SK-N-SH treated with all-trans-retinoic acid at 6 μM for 48 hours (cell line): ENCODE measurements around the gene KRTAP1-4.

ENCODE experiments used
- BACH2 ChIP-seq: fragments of 250-450 bp; sonication (Bioruptor Pico); IDR thresholded peaks from 2 replicates; pipeline ENCODE4 v1.9.0; 2021; ENCODE audit warnings: mild to moderate bottlenecking, borderline replicate concordance
- ESRRG ChIP-seq: fragments of 250-450 bp; sonication (Bioruptor Pico); IDR thresholded peaks from 2 replicates; pipeline ENCODE4 v1.6.1; 2021; ENCODE audit warnings: mild to moderate bottlenecking
- ISL1 ChIP-seq: fragments of 250-450 bp; sonication (Bioruptor Pico); IDR thresholded peaks from 2 replicates; pipeline ENCODE4 v2.1.2; 2022; ENCODE audit warnings: mild to moderate bottlenecking, moderate library complexity
- POU6F1 ChIP-seq: fragments of 250-450 bp; sonication (Bioruptor Pico); IDR thresholded peaks from 2 replicates; pipeline ENCODE4 v1.8.0; 2021; ENCODE audit warnings: low read depth, mild to moderate bottlenecking, moderate library complexity, borderline replicate concordance
- TCF4 ChIP-seq: fragments of 250-450 bp; sonication (Bioruptor Pico); IDR thresholded peaks from 2 replicates; pipeline ENCODE4 v1.8.0; 2021; ENCODE audit warnings: mild to moderate bottlenecking, moderate library complexity, borderline replicate concordance
- ZC3H10 ChIP-seq: fragments of 250-450 bp; sonication (Bioruptor Pico); IDR thresholded peaks from 2 replicates; pipeline ENCODE4 v1.5.1; 2021; ENCODE audit warnings: mild to moderate bottlenecking, moderate library complexity
- ZFP3 ChIP-seq: fragments of 250-450 bp; sonication (Bioruptor Pico); IDR thresholded peaks from 2 replicates; pipeline ENCODE4 v1.5.0; 2020; ENCODE audit warnings: mild to moderate bottlenecking, moderate library complexity
- ZNF565 ChIP-seq: fragments of 450-650 bp; formaldehyde crosslinking; conservative IDR thresholded peaks from 2 replicates; pipeline ENCODE4 v1.5.0; 2020; ENCODE audit warnings: low read depth, mild to moderate bottlenecking, moderate library complexity
- ZNF8 ChIP-seq: fragments of 450-650 bp; formaldehyde crosslinking; IDR thresholded peaks from 2 replicates; pipeline ENCODE4 v1.5.0; 2020; ENCODE audit warnings: mild to moderate bottlenecking, moderate library complexity
- TF ChIP-seq, protein P1 (sequence below): fragments of 250-450 bp; sonication (Bioruptor Pico); IDR thresholded peaks from 2 replicates; pipeline ENCODE4 v1.5.1; 2020; ENCODE audit warnings: low read depth, mild to moderate bottlenecking, moderate library complexity

- TF ChIP-seq TCF4 (CRISPR knock-in tag) = no peak
- no peak for TF ChIP-seq ZFP3 (CRISPR knock-in tag)
- no peak for TF ChIP-seq BACH2
- no peak for TF ChIP-seq ISL1 (CRISPR knock-in tag)
- no peak for TF ChIP-seq ZNF8
- TF ChIP-seq ZC3H10 (CRISPR knock-in tag) = no peak
- no peak for TF ChIP-seq ZNF565 (CRISPR knock-in tag)
- TF ChIP-seq POU6F1 (CRISPR knock-in tag) = no peak
- no peak for TF ChIP-seq ESRRG (CRISPR knock-in tag)
- TF ChIP-seq, protein P1, sequence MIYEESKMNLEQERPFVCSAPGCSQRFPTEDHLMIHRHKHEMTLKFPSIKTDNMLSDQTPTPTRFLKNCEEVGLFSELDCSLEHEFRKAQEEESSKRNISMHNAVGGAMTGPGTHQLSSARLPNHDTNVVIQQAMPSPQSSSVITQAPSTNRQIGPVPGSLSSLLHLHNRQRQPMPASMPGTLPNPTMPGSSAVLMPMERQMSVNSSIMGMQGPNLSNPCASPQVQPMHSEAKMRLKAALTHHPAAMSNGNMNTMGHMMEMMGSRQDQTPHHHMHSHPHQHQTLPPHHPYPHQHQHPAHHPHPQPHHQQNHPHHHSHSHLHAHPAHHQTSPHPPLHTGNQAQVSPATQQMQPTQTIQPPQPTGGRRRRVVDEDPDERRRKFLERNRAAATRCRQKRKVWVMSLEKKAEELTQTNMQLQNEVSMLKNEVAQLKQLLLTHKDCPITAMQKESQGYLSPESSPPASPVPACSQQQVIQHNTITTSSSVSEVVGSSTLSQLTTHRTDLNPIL (CRISPR knock-in tag) = no peak
Measured at GRCh38 chr17:41064301-41064700, 34.3 kb upstream of the KRTAP1-4 start.
